HL-60/S4 treated with retinoic acid at 250 ng/mL for 4 days and 3 days (cell line): Measurements from ENCODE around the gene KDM1B.
"Not testable (repeated sequence)": the region's sequence is repeated elsewhere in the genome, so short reads cannot be mapped to it uniquely, and the experiment has no call there.

Source experiments
- in situ Hi-C: fragments of 300-500 bp; cut with MboI; formaldehyde crosslinking; loops from 2 replicates; pipeline ENCODE4 v1.7.0; 2022; ENCODE audit warnings: low sequenced_read_pairs

The KDM1B gene

DNA sequence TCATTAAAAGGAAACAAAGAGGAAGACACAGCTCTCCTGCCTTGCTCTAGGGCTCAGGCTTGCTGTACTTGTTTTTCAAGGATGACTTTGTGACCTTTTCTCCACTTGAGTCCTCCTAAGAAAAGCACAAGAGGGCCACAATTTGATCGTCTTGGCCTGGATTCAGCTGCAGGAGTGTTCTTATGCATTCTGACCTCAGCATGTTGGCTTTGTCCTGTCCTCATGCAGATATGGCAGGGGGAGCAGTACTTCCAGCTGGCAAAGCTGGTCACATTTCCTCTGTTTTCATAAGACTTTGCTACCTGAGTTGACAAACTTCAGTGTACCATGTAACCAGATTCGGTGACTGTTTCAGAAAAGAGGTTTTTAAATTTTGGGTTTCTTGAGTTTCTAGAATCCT lies 30.8 kb downstream of the KDM1B start:
- in situ Hi-C loops = no loop called here

GRCh38 chr6:18186540-18187250 lies 31.5 kb downstream of the KDM1B start:
- in situ Hi-C loops = no loop called here

GRCh38 chr6:18187701-18188100 lies 32.5 kb downstream of the KDM1B start:
- in situ Hi-C loops = no loop called here

- in situ Hi-C loops = no loop called here
Observed at GRCh38 chr6:18189196-18189595, 34.0 kb downstream of the KDM1B start.

DNA sequence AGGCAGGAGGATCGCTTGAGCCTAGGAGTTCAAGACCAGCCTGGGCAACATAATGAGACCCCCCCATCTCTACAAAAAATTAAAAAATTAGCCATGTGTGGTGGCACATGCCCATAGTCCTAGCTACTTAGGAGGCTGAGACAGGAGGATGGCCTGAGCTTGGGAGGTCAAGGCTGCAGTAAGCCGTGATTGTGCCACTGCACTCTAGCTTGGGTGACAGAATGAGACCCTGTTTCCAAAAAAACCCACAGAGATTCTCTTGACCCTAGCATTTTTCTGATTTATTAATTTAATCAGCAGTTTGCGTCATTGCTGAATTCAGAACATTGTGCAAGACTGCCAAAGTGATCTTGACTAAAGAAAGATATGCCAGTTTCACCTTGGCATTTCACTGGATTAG lies 36.8 kb downstream of the KDM1B start:
- in situ Hi-C loops = no loop called here

DNA sequence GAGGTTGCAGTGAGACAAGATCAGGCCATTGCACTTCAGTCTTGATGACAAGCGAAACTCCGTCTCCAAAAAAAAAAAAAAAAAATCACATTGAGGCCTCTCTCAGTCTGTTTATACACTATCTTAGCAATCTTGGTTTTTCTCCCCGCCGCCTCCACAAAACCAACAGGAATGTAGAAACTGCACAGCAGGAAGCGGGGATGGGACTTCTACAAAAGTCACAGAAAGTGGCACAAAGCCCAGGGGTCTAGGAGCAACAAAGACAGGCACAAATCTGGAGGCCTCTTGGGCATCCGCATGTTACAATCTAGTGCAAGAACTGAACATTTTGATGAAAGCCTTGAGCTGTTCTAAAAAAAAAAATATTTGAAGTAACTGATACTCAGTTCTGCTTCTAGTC lies 48.6 kb downstream of the KDM1B start:
- in situ Hi-C loops = no loop called here

GRCh38 chr6:18204691-18205090 lies 49.5 kb downstream of the KDM1B start:
- in situ Hi-C loops = no loop called here

- in situ Hi-C loops = no loop called here
Observed at GRCh38 chr6:18206591-18206990, 51.4 kb downstream of the KDM1B start.

DNA sequence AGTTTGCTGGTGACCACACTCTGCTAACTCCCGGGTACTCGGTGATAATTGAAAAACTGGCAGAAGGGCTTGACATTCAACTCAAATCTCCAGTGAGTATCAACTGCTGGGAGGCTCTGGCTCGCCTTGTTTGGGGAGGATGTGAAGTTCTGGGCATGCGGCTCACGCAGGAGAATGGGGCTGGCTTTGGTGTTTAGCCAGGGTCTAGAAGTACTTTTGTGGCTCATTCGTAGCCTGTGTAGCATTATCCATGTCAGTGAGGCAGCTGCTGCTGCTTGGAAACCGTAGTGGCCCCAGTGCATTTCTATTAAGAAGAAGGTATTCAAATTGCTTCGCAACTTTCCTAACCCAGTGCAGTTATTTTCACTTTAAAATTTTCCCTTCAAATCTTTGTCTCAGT lies 52.2 kb downstream of the KDM1B start:
- in situ Hi-C loops = no loop called here

GRCh38 chr6:18207949-18208348 lies 52.7 kb downstream of the KDM1B start:
- in situ Hi-C loops = no loop called here

- in situ Hi-C loops = not testable (repeated sequence)
Observed at GRCh38 chr6:18208778-18209177, 53.6 kb downstream of the KDM1B start.

DNA sequence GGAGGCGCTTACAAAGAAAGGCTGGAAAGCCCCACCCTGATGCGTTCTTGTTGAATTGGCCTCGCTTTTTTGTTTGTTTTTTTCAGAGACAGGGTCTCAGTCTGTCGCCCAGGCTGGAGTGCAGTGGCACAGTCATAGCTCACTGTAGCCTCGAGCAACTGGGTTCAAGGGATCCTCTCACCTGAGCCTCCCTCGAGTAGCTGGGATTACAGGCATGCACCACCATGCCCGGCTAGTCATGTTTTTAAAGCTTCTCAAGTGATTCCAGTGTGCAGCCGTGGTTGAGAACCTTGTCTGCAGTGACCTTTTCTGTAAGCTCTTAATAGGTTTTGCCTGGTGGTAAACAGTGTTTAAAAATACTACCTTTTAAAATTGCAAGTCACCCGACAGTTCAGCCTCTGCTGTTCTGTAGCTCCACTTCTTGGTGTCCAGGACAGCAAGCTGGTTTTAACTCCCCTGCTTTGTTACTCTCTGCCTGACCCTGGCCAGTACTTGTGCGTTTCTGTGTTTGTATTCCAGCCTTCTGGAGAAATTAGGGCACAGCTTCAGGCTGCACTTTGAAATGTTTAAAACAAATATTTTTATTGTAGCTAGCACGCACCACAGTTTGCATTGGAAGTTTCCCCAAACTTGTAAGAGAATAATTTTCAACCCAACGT lies 54.4 kb downstream of the KDM1B start:
- in situ Hi-C loops = no loop called here

DNA sequence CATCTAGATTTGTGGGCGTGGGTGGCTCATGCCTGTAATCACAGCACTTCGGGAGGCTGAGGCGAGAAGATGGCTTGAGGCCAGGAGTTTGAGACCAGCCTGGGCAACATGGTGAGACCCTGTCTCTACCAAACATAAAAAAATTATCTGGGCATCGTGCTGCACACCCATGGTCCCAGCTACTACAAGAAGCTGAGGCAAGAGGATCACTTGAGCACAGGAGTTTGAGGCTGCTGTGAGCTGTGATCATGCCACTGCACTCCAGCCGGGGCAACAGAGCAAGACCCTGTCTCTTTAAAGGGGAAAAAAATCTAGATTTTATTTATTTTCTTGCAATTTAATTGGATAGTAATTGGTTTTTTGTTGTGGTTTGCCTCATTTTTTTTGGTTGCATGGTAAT lies 55.5 kb downstream of the KDM1B start:
- in situ Hi-C loops = no loop called here

GRCh38 chr6:18211338-18211737 lies 56.1 kb downstream of the KDM1B start:
- in situ Hi-C loops = no loop called here

DNA sequence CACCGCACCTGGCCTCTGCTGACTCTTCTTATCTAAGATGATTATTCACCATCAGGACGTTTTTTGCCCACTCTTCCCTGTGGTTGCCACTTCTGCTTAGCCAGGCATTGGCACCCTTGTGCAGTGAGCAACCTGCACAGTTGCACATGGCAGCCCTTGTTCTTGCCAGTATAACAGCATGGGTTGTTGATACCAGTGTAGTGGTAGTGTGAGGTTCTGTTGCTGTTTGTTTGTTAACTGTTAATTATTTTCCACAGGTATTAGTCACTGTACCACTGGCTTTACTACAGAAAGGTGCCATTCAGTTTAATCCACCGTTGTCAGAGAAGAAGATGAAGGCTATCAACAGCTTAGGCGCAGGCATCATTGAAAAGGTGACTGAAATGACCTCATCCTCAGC lies 57.0 kb downstream of the KDM1B start:
- in situ Hi-C loops = no loop called here

DNA sequence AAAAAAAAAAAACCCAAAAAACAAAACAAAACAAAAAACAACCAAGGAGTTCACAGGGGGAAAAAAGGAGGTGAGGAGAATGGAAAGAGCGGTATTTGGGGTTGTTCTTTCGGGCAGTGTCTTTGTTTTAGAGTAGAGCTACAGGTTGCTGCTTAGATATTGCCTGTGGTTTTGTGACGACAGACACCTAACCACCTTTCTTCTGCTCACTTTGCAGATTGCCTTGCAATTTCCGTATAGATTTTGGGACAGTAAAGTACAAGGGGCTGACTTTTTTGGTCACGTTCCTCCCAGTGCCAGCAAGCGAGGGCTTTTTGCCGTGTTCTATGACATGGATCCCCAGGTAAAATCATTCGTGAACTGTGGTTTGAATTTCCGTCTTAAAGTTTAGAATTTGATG lies 58.2 kb downstream of the KDM1B start:
- in situ Hi-C loops = no loop called here

GRCh38 chr6:18214003-18214402 lies 58.8 kb downstream of the KDM1B start:
- in situ Hi-C loops = no loop called here

DNA sequence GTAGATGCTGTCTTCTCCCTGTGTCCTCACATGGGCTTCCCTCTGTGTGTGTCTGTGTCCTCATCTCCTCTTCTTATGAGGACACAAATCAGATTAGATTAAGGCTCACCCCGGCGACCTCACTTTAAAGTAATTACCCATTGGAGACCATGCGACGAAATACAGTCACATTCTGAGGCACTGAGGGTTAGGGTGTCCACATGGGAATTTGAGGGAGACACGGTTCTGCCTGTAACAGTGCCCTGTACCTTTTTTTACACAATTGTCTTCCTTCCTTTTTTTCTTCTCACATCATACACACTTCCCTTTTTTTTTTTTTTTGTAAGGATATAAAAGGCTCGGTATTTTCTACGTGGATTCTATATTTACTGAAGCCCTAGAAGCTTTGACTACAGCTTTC lies 60.2 kb downstream of the KDM1B start:
- in situ Hi-C loops = no loop called here

- in situ Hi-C loops = no loop called here
Observed at GRCh38 chr6:18216411-18216810, 61.2 kb downstream of the KDM1B start.

DNA sequence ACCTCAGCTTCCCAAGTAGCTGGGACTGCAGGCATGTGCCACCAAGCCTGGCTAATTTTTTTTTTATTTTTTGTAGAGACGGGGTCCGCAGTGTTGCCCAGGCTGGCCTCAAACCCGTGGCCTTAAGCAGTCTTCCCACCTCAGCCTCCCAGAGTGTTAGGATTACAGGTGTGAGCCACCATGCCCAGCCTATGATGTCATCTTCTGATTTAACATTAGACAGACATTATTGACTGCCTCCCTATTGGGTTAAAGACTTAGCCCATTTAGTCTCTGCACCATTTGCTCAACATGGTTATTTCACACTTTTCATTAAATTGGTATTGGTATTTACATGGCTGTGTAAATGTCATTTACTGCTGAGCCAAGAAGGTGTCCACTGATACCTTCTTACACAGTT lies 63.0 kb downstream of the KDM1B start:
- in situ Hi-C loops = no loop called here

- in situ Hi-C loops = no loop called here
Observed at GRCh38 chr6:18219591-18219990, 64.4 kb downstream of the KDM1B start.

GRCh38 chr6:18221288-18221615 lies 66.0 kb downstream of the KDM1B start:
- in situ Hi-C loops = no loop called here
